Keratinocyte (primary cell): ENCODE data around the gene CDHR1. TPM values are rescaled to one million over a fixed set of nuclear protein-coding genes. Genes with fewer than 3 reads are reported as not detected.

Experiments
- DNase-seq: peaks from one replicate; pipeline ENCODE4 v3.0.0-alpha.2; 2011; ENCODE audit warnings: low read depth, missing footprints, low spot score
- FAIRE-seq: peaks from 2 replicates; lab custom pipeline; 2011; peaks lifted over from hg19 to GRCh38; lab: Jason Lieb, UNC
- H2AFZ ChIP-seq: 2 replicates; pipeline ENCODE4 v1.6.0; 2012; ENCODE audit warnings: low read length, control low read depth, inconsistent platforms; ENCODE audit not compliant: control insufficient read depth
- H3K27ac ChIP-seq: 2 replicates; pipeline ENCODE4 v1.5.1; 2011; ENCODE audit warnings: low read length; ENCODE audit not compliant: control insufficient read depth, insufficient read depth
- H3K27me3 ChIP-seq: 3 replicates; pipeline ENCODE4 v1.6.0; 2011; ENCODE audit warnings: low read length; ENCODE audit not compliant: control insufficient read depth, insufficient read depth; ENCODE audit errors: extremely low read depth
- H3K36me3 ChIP-seq, 2 experiments: 2 replicates in 1 of 2; 3 replicates in 1 of 2; pipeline ENCODE4 v1.5.1; 2011; ENCODE audit warnings: low read length in 2 of 2, mild to moderate bottlenecking in 1 of 2; ENCODE audit not compliant: control insufficient read depth in 2 of 2, insufficient read depth in 2 of 2; ENCODE audit errors: extremely low read depth in 1 of 2
- H3K4me1 ChIP-seq: 3 replicates; pipeline ENCODE4 v1.5.1; 2011; ENCODE audit warnings: low read length; ENCODE audit not compliant: control insufficient read depth, insufficient read depth; ENCODE audit errors: extremely low read depth
- H3K4me2 ChIP-seq: 3 replicates; pipeline ENCODE4 v1.6.0; 2011; ENCODE audit warnings: low read depth, low read length; ENCODE audit not compliant: control insufficient read depth, insufficient read depth; ENCODE audit errors: extremely low read depth
- H3K4me3 ChIP-seq, 3 experiments: fragments of 200-600 bp in 1 of 3; sonication (generic) in 1 of 3; 2 replicates in 2 of 3; 3 replicates in 1 of 3; pipeline ENCODE4 v1.5.1; 2011 to 2016; ENCODE audit warnings: low read length in 3 of 3, mild to moderate bottlenecking in 3 of 3, control low read depth in 2 of 3, inconsistent platforms in 1 of 3, low read depth in 1 of 3, mixed read lengths in 1 of 3, mixed run types in 1 of 3, moderate library complexity in 1 of 3; ENCODE audit not compliant: control insufficient read depth in 2 of 3, insufficient read depth in 2 of 3; ENCODE audit errors: extremely low read depth in 1 of 3
- H3K79me2 ChIP-seq: 2 replicates; pipeline ENCODE4 v1.6.0; 2012; ENCODE audit warnings: low read length; ENCODE audit not compliant: control insufficient read depth, insufficient read depth
- H3K9ac ChIP-seq: 3 replicates; pipeline ENCODE4 v1.6.0; 2011; ENCODE audit warnings: low read length; ENCODE audit not compliant: control insufficient read depth, insufficient read depth; ENCODE audit errors: extremely low read depth
- H3K9me1 ChIP-seq: 3 replicates; pipeline ENCODE4 v1.6.0; 2011; ENCODE audit warnings: low read length; ENCODE audit not compliant: control insufficient read depth, insufficient read depth; ENCODE audit errors: extremely low read depth
- H3K9me3 ChIP-seq: 2 replicates; pipeline ENCODE4 v1.5.1; 2012; ENCODE audit warnings: low read depth, low read length; ENCODE audit not compliant: control insufficient read depth
- H4K20me1 ChIP-seq: 3 replicates; pipeline ENCODE4 v1.6.0; 2011; ENCODE audit warnings: low read length; ENCODE audit not compliant: control insufficient read depth, insufficient read depth; ENCODE audit errors: extremely low read depth
- EZH2 ChIP-seq: IDR thresholded peaks from one replicate; pipeline ENCODE4 v1.6.1; 2012; ENCODE audit warnings: inconsistent platforms, mild to moderate bottlenecking, low read length, moderate library complexity
- dilution Hi-C: fragments of 300-500 bp; cut with MboI; formaldehyde crosslinking; loops from one replicate; pipeline ENCODE4 v1.7.0; 2020; ENCODE audit warnings: low sequenced_read_pairs; ENCODE audit not compliant: extremely low pct_ligation_motif_present
- polyA plus RNA-seq, 5 experiments: library from polyadenylated mRNA; depleted of rRNA in 3 of 5; stranded (reverse) in 3 of 5; stranded (forward) in 1 of 5; unstranded in 1 of 5; fragments of >200 nt; gene quantifications; 1 replicate in 1 of 5; 2 replicates in 3 of 5; 3 replicates in 1 of 5; pipeline versions ENCODE4 v1.2.1 to v1.2.3, GENCODE V29; 2011 to 2012; ENCODE audit warnings: missing spikeins in 2 of 5, low read depth in 1 of 5, low replicate concordance in 1 of 5
- TF ChIP-seq, protein P1 (sequence below), 3 experiments: IDR thresholded peaks in 1 of 3; conservative IDR thresholded peaks in 1 of 3; optimal IDR thresholded peaks in 1 of 3; 2 replicates in 2 of 3; 3 replicates in 1 of 3; pipeline versions ENCODE3 to v1.5.1; 2011; ENCODE audit warnings: low read length in 3 of 3, mild to moderate bottlenecking in 3 of 3, moderate library complexity in 2 of 3, control low read depth in 1 of 3, inconsistent platforms in 1 of 3; ENCODE audit not compliant: insufficient read depth in 2 of 3; ENCODE audit errors: extremely low read depth in 1 of 3

CDHR1 gene
- polyA plus RNA-seq, 1 donor (not counting 4 experiments of a cell fraction or from before 2014, with no cell fraction given): 5.2 TPM

DNA sequence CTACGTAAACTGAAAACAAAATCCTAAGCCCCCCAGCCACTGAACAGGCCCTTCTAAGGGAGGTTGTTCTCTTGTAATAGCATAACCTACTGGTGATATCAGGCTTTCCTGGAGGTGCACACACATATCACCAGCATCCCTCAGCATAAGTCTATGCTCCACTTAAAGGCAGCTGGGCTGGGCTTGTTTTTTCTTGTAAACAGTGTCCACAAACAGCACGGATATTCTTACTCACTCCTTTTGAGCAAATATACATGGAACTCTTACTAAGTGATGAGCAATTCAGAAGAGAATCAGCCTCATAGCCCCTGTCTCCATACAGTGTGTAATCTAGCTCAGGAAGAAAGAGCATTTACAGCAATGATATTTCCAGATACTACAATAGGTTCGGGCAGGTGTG lies 44.6 kb downstream of the CDHR1 start:
- Histone ChIP-seq H3K9me3 (no peaks in the 10 kb centered on the region), H2AFZ (no peak overlapping the region), H3K27me3 (no peaks in the 10 kb centered on the region), H3K4me2 (no peak overlapping the region), H4K20me1 (no peaks in the 10 kb centered on the region), H3K4me1 (no peaks in the 10 kb centered on the region), H3K4me3 (no peak overlapping the region), H3K79me2 (no peaks in the 10 kb centered on the region), H3K9me1 (no peaks in the 10 kb centered on the region), H3K9ac (no peak overlapping the region), H3K27ac (no peak overlapping the region), H3K36me3 (no peaks in the 10 kb centered on the region)
- TF ChIP-seq, protein P1, sequence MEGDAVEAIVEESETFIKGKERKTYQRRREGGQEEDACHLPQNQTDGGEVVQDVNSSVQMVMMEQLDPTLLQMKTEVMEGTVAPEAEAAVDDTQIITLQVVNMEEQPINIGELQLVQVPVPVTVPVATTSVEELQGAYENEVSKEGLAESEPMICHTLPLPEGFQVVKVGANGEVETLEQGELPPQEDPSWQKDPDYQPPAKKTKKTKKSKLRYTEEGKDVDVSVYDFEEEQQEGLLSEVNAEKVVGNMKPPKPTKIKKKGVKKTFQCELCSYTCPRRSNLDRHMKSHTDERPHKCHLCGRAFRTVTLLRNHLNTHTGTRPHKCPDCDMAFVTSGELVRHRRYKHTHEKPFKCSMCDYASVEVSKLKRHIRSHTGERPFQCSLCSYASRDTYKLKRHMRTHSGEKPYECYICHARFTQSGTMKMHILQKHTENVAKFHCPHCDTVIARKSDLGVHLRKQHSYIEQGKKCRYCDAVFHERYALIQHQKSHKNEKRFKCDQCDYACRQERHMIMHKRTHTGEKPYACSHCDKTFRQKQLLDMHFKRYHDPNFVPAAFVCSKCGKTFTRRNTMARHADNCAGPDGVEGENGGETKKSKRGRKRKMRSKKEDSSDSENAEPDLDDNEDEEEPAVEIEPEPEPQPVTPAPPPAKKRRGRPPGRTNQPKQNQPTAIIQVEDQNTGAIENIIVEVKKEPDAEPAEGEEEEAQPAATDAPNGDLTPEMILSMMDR (optimal IDR thresholded peaks at IDR 0.05 in 1 of 3, IDR thresholded peaks at IDR 0.05 in 1 of 3, conservative IDR thresholded peaks at IDR 0.05 in 1 of 3; ENCODE audit: extremely low read depth in 1 of 3, insufficient read depth in 2 of 3, low read length in 3 of 3): no peak
- no peak for TF ChIP-seq EZH2
- DNase-seq: no peak
- no peak for FAIRE-seq
- dilution Hi-C loops: no loop called here

DNA sequence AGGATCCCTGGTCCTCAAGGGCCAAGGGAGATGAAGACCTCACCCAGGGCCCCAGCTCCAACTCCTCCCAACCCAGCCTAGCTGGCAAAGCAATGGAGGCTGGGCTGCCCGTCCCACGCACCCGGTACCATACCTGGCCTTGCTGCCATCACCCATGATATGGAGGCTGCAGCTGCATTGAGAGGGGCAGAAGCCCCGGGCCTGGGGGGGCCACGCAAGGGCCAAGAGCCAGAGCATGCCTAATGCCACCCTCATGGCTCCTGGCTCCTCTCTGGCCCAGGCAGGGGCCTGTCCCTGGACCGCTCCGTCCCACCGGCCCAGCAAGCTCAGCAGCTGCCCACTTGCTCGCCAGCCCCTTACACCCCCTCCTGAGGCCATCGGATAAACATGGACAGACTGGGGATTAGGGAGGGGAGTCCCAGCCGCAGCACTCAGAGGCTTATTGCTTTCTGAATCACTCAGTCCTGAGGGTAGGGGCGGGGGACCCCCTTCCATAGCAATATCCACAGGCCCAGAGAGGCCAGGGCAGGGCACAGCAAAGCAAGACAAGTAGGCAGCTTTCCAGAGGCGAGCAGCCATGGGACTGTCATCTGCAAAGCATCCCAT lies 47.0 kb downstream of the CDHR1 start, which contains the start of gene LRIT1:
Gene LRIT1, minus strand, starts transcription at position 362 of the 606 bp plus-strand sequence. Its CDS starts 107 bp downstream, at position 255.
- Histone ChIP-seq H3K36me3 (no peaks in the 10 kb centered on the region), H4K20me1 (no peaks in the 10 kb centered on the region), H3K79me2 (no peaks in the 10 kb centered on the region), H3K9ac (no peak within 1 kb of the TSS), H3K9me1 (no peaks in the 10 kb centered on the region), H3K4me2 (no peak within 1 kb of the TSS), H3K9me3 (no peaks in the 10 kb centered on the region), H3K4me1 (no peaks in the 10 kb centered on the region), H3K27ac (no peak within 1 kb of the TSS), H2AFZ (no peak within 1 kb of the TSS), H3K4me3 (no peak within 1 kb of the TSS), H3K27me3 (no peaks in the 10 kb centered on the region)
- FAIRE-seq (no peak), DNase-seq (no peak)
- no peak for TF ChIP-seq EZH2
- dilution Hi-C loops: no loop called here

DNA sequence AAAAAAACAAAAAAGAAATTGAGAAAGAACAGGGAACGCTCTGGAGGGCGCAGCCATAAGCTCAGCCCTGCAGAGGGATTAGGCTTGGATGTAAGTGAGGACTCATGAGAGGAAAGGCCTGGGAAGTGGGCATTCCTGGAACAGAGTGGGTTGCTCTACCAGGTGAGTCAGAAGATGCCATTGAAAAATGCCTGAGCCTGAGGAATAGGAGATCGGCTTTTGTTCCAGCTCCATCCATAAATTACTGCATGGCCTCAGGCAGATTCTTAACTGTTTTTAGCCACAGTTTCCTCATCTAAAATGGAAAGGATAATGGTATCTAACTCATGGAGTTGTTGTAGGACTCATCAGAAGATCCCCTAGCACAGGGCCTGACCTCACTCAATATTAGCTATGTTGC lies 49.4 kb downstream of the CDHR1 start:
- no peak for FAIRE-seq
- H3K79me2 ChIP-seq: no peaks in the 10 kb centered on the region
- H3K9me3 ChIP-seq: no peaks in the 10 kb centered on the region
- H3K9ac ChIP-seq: no peak overlapping the region
- H2AFZ ChIP-seq: no peak overlapping the region
- H3K4me3 ChIP-seq: no peak overlapping the region
- no peak for TF ChIP-seq EZH2
- TF ChIP-seq, protein P1 (optimal IDR thresholded peaks at IDR 0.05 in 1 of 3, IDR thresholded peaks at IDR 0.05 in 1 of 3, conservative IDR thresholded peaks at IDR 0.05 in 1 of 3; ENCODE audit: extremely low read depth in 1 of 3, insufficient read depth in 2 of 3, low read length in 3 of 3): no peak
- no peaks in the 10 kb centered on the region for H3K9me1 ChIP-seq
- no peaks in the 10 kb centered on the region for H3K4me1 ChIP-seq
- H3K36me3 ChIP-seq: no peaks in the 10 kb centered on the region
- H4K20me1 ChIP-seq: no peaks in the 10 kb centered on the region
- H3K27ac ChIP-seq: no peak overlapping the region
- no peaks in the 10 kb centered on the region for H3K27me3 ChIP-seq
- dilution Hi-C loops: no loop called here
- no peak overlapping the region for H3K4me2 ChIP-seq
- no peak for DNase-seq
